Right cardiac atrium (tissue), 5 donors: ENCODE data around the gene DAPK2. TPM values are rescaled to one million over a fixed set of nuclear protein-coding genes. Genes with fewer than 3 reads are reported as not detected.

ENCODE experiments used
- ATAC-seq, 2 donors: fragments of 200-7000 bp; cut with Tn5 transposase; one replicate each; pipeline versions ENCODE4 v1.8.0 to v1.9.1; 2020; ENCODE audit warnings: moderate library complexity in 2 of 2, mild to moderate bottlenecking in 1 of 2
- DNase-seq, 3 donors: peaks; one replicate each; pipeline ENCODE4 v3.0.0-alpha.2; 2020
- H3K27ac ChIP-seq: one replicate; pipeline ENCODE4 v1.5.1; 2013; ENCODE audit warnings: mild to moderate bottlenecking, low read length, control low read depth, moderate library complexity
- H3K27me3 ChIP-seq: one replicate; pipeline ENCODE4 v1.6.1; 2013; ENCODE audit not compliant: control insufficient read depth, insufficient read depth
- H3K4me1 ChIP-seq: one replicate; pipeline ENCODE4 v1.6.1; 2013; ENCODE audit warnings: low read length; ENCODE audit not compliant: control insufficient read depth, insufficient read depth
- H3K4me3 ChIP-seq: one replicate; pipeline ENCODE4 v1.5.1; 2013; ENCODE audit warnings: low read length, control low read depth
- H3K9me3 ChIP-seq: one replicate; pipeline ENCODE4 v1.6.1; 2013; ENCODE audit warnings: low read length; ENCODE audit not compliant: control insufficient read depth
- WGBS: extraction: QIAGEN DNeasy Blood & Tissue Kit; methylation state at CpG from one replicate; pipeline ENCODE4 v1.1.7; 2013; 5-methylcytosine and 5-hydroxymethylcytosine counted together
- intact Hi-C, 4 donors: fragments of 100-400 bp; cut with DNase I; formaldehyde crosslinking; loops; one replicate each; pipeline versions ENCODE4 v1.11.0 to v1.14.0; 2022 to 2023
- polyA plus RNA-seq: library from polyadenylated mRNA; stranded (reverse); fragments of 200-250 nt; gene quantifications from one replicate; pipeline ENCODE4 v1.2.3, GENCODE V29; 2013
- total RNA-seq, 4 donors: library from RNA; stranded (reverse); fragmentation: NEBNext Ultra II Directional; extraction: Animal tissue kit (Norgen Biotek cat#: 25700); gene quantifications; one replicate each; pipeline ENCODE4 v1.2.1, GENCODE V29; 2021
- donor health status: healthy with polysubstance abuse.
- donor health status: DM: no; HTN: yes; CAD: no.
- donor health status: DM: no; HTN: no; CAD: no.
- donor health status: DM: no; HTN: yes; CAD: no; lungs with severe emphysema.
- donor health status: DM: yes; HTN: yes; CAD: no.

Gene DAPK2
- total and polyA plus RNA-seq, 5 donors, result 48.8 to 95.1 (median 83.6) TPM

GRCh38 chr15:63948436-63948835 lies 97.8 kb downstream of the DAPK2 start:
- no peak for ATAC-seq
- H3K4me3 ChIP-seq, result no peak overlapping the region
- no peaks in the 10 kb centered on the region for H3K9me3 ChIP-seq
- no peak overlapping the region for H3K27ac ChIP-seq
- DNase-seq, result no peak
- no peaks in the 10 kb centered on the region for H3K27me3 ChIP-seq
- 92% methylated on average over 5 of the region's 5 CpGs for WGBS
- H3K4me1 ChIP-seq, result no peaks in the 10 kb centered on the region
- intact Hi-C loops, result loop anchor here in 2 of 4 donors (5.0 to 10.0 kb wide), 2 partner anchors 96 to 99 kb away; partner anchors contain the start of gene DAPK2 (in 2 of the 2)

- no peak overlapping the region for H3K27ac ChIP-seq
- WGBS, result 96% methylated on average over 4 of the region's 4 CpGs
- no peaks in the 10 kb centered on the region for H3K27me3 ChIP-seq
- no peaks in the 10 kb centered on the region for H3K9me3 ChIP-seq
- intact Hi-C loops, result loop anchor here in 2 of 4 donors (5.0 to 10.0 kb wide), 2 partner anchors 98 to 100 kb away; partner anchors contain the start of gene DAPK2 (in 2 of the 2)
- H3K4me1 ChIP-seq, result no peaks in the 10 kb centered on the region
- no peak overlapping the region for H3K4me3 ChIP-seq
- ATAC-seq (no peak), DNase-seq (no peak)
Observed at GRCh38 chr15:63947228-63947627, 99.1 kb downstream of the DAPK2 start.

- H3K27ac ChIP-seq, result peak overlapping the region; percentile 31
- WGBS, result 86% methylated on average over 4 of the region's 4 CpGs
- DNase-seq (no peak), ATAC-seq (peak in 1 of 2 donors; percentile 5)
- no peaks in the 10 kb centered on the region for H3K27me3 ChIP-seq
- H3K4me1 ChIP-seq, result no peaks in the 10 kb centered on the region
- no peak overlapping the region for H3K4me3 ChIP-seq
- intact Hi-C loops, result loop anchor here in 2 of 4 donors (5.0 to 10.0 kb wide), 2 partner anchors 98 to 101 kb away; partner anchors contain the start of gene DAPK2 (in 2 of the 2)
- no peaks in the 10 kb centered on the region for H3K9me3 ChIP-seq
Observed at GRCh38 chr15:63946524-63947065, 99.7 kb downstream of the DAPK2 start.

GRCh38 chr15:63945838-63946298 lies 100.4 kb downstream of the DAPK2 start:
- Histone ChIP-seq H3K27ac (peak overlapping the region; percentile 20), H3K27me3 (no peaks in the 10 kb centered on the region), H3K4me3 (no peak overlapping the region), H3K9me3 (no peaks in the 10 kb centered on the region), H3K4me1 (peaks cover 4% of the 10 kb centered on the region)
- intact Hi-C loops, result loop anchor here in 2 of 4 donors (5.0 to 10.0 kb wide), 2 partner anchors 99 to 101 kb away; partner anchors contain the start of gene DAPK2 (in 2 of the 2)
- WGBS, result 88% methylated on average over 9 of the region's 9 CpGs
- peak; percentile 20 to 21 for ATAC-seq
- DNase-seq, result peak in 2 of 3 donors; percentile 48 to 61

GRCh38 chr15:63945007-63945788 lies 101.1 kb downstream of the DAPK2 start:
- peak overlapping the region; percentile 20 for H3K27ac ChIP-seq

GRCh38 chr15:63944681-63944955 lies 101.7 kb downstream of the DAPK2 start:
- no peak overlapping the region for H3K27ac ChIP-seq
- intact Hi-C loops, result loop anchor here in 1 of 4 donors (10.0 kb wide), 1 partner anchor 100 kb away; the partner anchor contains the start of gene DAPK2
- no peak overlapping the region for H3K4me3 ChIP-seq
- DNase-seq, result no peak
- ATAC-seq, result no peak
- H3K9me3 ChIP-seq, result no peaks in the 10 kb centered on the region
- WGBS, result 90% methylated on average over 3 of the region's 3 CpGs
- H3K4me1 ChIP-seq, result peaks cover 8% of the 10 kb centered on the region
- H3K27me3 ChIP-seq, result no peaks in the 10 kb centered on the region

More at GRCh38 chr15:63945007-63945788, 101.1 kb downstream of the DAPK2 start:
- peak; percentile 69 to 84 for ATAC-seq
- Histone ChIP-seq H3K27me3 (no peaks in the 10 kb centered on the region), H3K4me3 (no peak overlapping the region), H3K4me1 (peaks cover 4% of the 10 kb centered on the region), H3K9me3 (no peaks in the 10 kb centered on the region)
- peak; percentile 69 to 89 (median 88) for DNase-seq
- intact Hi-C loops, result loop anchor here in 2 of 4 donors (5.0 to 10.0 kb wide), 2 partner anchors 100 to 102 kb away; partner anchors contain the start of gene DAPK2 (in 2 of the 2)
- 49% methylated on average over 8 of the region's 8 CpGs for WGBS

GRCh38 chr15:63943829-63944680 lies 102.2 kb downstream of the DAPK2 start:
- ATAC-seq (no peak), DNase-seq (no peak)
- no peaks in the 10 kb centered on the region for H3K9me3 ChIP-seq
- no peaks in the 10 kb centered on the region for H3K27me3 ChIP-seq
- peaks cover 10% of the 10 kb centered on the region for H3K4me1 ChIP-seq
- intact Hi-C loops, result loop anchor here in 1 of 4 donors (10.0 kb wide), 1 partner anchor 101 kb away; the partner anchor contains the start of gene DAPK2
- no peak overlapping the region for H3K27ac ChIP-seq
- no peak overlapping the region for H3K4me3 ChIP-seq
- 79% methylated on average over 9 of the region's 9 CpGs for WGBS

- DNase-seq, result no peak
- Histone ChIP-seq H3K4me1 (peaks cover 10% of the 10 kb centered on the region), H3K27ac (no peak overlapping the region), H3K27me3 (no peaks in the 10 kb centered on the region), H3K9me3 (no peaks in the 10 kb centered on the region), H3K4me3 (no peak overlapping the region)
- no peak for ATAC-seq
- intact Hi-C loops, result loop anchor here in 1 of 4 donors (10.0 kb wide), 1 partner anchor 102 kb away; the partner anchor contains the start of gene DAPK2
- 93% methylated on average over 6 of the region's 6 CpGs for WGBS
Observed at GRCh38 chr15:63942486-63943365, 103.6 kb downstream of the DAPK2 start.

GRCh38 chr15:63941698-63942465 lies 104.4 kb downstream of the DAPK2 start:
- WGBS, result 87% methylated on average over 7 of the region's 7 CpGs
- peaks cover 10% of the 10 kb centered on the region for H3K4me1 ChIP-seq
- intact Hi-C loops, result loop anchor here in 1 of 4 donors (10.0 kb wide), 1 partner anchor 103 kb away; the partner anchor contains the start of gene DAPK2
- no peak overlapping the region for H3K4me3 ChIP-seq
- H3K27me3 ChIP-seq, result no peaks in the 10 kb centered on the region
- no peaks in the 10 kb centered on the region for H3K9me3 ChIP-seq
- peak overlapping the region; percentile 16 for H3K27ac ChIP-seq
- DNase-seq (no peak), ATAC-seq (no peak)
